Ecto neural progenitor cell (in vitro differentiated cells): ENCODE data around the gene CHPT1.
A peak's percentile ranks its signal among the peaks of the same experiment; 100 is the strongest.

ENCODE experiments used
- DNase-seq: peaks from one replicate; pipeline ENCODE4 v3.0.0-alpha.2; 2018; ENCODE audit warnings: low spot score

CHPT1 gene

GRCh38 chr12:101685092-101685491 lies 12.3 kb upstream of the CHPT1 start:
- DNase-seq, result no peak

- no peak for DNase-seq
Measured at GRCh38 chr12:101686176-101686575, 11.3 kb upstream of the CHPT1 start.

GRCh38 chr12:101690544-101691098 lies 6.8 kb upstream of the CHPT1 start:
- no peak for DNase-seq

GRCh38 chr12:101691503-101692096 lies 5.8 kb upstream of the CHPT1 start:
- no peak for DNase-seq

DNA sequence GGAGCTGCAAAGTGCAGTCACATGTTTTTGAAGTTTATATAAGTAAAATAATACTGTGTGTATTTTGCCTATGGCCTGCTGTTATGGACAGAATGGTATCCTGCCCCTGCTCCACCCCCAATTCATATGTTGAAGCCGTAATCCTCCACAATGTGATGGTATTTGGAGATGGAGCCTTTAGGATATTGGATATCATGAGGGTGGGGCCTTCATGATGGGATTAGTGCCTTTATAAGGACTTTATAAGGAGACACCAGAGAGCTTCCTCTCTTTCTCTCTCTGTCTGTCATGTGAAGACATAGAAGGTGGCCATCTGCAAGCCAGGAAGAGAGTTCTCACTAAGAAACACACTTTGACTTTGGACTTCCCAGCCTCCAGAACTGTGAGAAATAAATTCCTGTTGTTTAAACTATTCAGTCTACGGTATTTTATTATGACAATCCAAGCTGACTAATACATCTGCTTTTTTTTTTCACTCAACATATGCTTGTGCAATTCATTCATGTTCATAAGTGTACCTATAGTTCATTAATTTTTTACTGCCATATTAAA lies 3.1 kb upstream of the CHPT1 start:
- no peak for DNase-seq

- DNase-seq, result no peak
Measured at GRCh38 chr12:101694986-101695385, 2.5 kb upstream of the CHPT1 start.

DNA sequence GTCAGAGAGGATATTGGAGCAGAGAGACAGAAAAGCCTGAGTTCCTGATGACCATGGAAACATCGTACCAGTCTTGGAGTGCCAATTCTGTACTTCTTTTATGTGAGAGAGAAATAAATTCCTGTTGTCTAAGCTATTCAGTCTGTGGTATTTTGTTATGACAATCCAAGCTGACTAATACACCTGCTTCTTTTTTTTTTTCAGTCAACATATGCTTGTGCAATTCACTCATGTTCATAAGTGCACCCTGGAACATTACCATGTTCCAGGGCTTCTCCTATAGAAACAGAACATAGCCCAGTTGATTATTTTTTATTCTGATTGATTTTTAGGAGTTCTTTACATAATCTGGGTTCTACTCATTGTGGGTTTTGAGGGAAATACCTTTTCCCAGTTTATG lies 1.7 kb upstream of the CHPT1 start:
- no peak for DNase-seq

DNA sequence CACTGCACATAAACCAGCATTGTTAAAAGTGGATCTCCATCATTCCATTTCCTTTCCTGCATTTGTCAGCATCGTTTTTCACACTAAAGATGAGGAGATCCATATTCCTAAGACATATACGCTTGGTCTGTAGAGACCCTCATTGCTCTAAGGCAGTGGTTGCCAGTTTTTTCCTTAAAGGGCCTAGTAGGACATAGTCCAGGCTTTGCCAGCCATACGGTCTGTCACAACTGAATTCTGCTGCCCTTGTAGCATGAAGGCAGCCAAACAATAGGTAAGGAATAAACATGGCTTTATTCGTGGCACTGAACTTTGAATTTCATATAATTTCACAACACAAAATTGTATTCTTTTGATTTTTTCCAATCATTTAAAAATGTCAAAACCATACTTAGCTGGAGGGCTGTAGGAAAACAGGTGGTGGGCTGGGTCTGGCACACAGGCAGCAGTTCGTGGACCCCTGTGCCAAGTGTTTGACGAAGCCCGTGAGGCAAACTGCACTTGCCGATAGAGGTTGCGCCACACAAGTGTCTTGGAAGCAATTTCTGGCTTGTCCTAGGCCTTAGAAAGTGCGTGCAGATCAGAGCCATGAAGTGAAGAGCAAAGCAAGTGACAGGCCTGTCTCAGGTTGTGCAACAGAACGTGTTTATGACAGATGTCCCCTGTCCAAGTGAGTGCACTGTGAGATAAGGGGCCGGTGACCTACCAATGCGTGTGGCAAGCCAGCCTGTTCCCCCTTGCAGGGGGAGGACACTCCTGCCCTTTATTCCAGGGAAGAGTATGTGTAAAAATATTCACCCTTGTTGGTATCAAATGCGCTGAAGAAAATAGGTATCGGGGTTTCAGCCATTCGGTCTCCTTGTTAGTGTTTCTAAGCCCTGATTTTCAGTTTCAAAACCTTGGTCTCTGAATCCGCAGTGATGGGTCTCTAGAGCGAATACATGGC lies 916 bp upstream of the CHPT1 start:
- no peak for DNase-seq

GRCh38 chr12:101697930-101698799 lies 725 bp downstream of the CHPT1 start:
- peak; percentile 77 for DNase-seq

- DNase-seq, result no peak
Measured at GRCh38 chr12:101698800-101699347, 1.4 kb downstream of the CHPT1 start.

DNA sequence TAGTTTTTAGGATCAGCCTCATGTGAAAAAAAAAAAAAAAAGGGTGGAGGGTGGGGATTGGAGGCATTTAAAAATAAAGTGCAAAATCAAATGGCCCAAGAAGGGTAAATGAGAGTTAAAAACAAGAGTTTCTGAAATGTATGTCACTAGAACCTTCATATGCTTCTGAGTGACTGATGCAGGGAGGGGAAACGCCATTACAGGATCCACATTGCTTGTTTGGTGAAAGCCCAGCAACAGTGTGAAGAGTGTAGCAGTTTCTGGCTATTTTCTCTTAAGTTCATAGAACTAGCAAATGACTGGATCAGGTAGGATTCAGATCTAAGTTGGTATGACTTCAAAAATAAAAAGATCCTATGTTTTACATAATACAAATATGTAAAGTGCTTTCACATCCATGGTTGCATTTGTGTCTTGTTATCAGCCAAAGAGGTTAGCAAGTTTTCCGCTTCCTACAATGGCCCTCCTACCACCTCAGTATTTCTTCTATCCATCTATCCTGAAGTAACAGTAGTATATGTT lies 2.9 kb downstream of the CHPT1 start:
- no peak for DNase-seq

DNA sequence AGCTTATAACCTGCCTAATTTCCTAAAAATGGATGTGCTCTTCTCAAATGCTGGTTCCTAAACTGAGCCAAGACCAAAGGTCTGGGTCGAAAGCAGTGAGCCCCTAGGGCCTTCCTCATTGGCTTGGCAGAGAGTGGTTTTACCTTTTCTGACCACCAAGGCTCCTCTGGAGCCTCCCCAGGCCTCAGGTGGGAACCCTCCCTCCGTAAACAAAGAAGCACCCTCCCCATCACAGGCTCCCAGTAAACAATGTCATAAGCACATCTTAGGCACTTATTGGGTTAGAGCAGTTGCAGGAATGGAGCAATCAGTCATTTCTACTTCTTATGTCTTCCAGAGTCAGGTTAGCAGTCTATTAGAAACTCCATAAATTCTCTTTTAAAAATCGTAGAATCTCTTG lies 6.0 kb downstream of the CHPT1 start:
- DNase-seq, result no peak

DNA sequence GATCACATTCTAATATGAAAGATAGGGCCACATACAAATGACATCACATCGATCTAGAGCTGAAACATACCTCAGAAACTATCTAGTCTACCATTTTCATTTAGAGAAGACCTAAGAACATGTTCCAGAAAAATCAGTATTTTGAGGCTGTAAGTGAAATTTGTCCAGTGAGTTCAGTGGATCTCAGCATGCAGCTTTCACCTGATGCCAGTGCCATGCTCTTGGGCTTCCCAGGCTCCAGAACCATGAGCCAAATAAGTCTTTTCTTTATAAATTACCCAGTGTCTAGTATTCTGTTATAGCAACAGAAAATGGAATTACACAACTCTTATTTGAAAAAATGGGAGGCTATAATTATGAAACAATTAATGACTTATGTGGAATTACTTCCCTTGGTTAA lies 9.0 kb downstream of the CHPT1 start:
- DNase-seq, result no peak

DNA sequence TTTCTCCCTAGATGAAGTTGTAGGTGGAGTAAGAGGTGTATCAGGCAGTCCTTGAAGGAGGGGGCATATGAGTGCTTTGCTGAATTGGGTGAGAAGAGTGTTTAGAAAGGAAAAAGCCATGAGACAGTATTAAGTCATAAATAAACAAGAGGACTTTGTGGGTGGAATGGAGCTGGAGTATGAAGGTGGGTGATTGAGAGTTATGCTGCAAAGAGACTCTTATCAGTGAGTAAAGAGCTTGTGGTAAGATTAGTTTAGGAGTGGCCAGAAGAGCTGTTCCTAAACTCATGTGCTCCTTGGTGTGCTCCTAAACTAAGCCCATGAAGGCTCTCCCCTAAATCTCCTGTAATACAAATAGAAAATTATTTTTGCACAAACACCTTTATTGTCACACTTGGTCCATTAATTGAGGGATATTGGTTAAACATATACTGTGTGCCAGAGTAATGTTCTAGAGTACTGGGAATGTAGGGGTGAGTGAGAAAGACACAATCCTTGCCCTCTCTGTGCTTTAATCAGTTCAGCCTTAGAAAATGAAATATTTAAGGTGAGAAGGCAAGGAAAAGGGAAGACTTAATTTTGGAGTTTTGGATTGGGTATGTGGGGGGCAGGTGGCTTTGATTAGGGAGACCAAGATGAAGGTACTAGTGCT lies 9.8 kb downstream of the CHPT1 start:
- no peak for DNase-seq

- no peak for DNase-seq
Measured at GRCh38 chr12:101710288-101710687, 12.8 kb downstream of the CHPT1 start.

- no peak for DNase-seq
Measured at GRCh38 chr12:101713059-101713682, 15.7 kb downstream of the CHPT1 start.

DNA sequence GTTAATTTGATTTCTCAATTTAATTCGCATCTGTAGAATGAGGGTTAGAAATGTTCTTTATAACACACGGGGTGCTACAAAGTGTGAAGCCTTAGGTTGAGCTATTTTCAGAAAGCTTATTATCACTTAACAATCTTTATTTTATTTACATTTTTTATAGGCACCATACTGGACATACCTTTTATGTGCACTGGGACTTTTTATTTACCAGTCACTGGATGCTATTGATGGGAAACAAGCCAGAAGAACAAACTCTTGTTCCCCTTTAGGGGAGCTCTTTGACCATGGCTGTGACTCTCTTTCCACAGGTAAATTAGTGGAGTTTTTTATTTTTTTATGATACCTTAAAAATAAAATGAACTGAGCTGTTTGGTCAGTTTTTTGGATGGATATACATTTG lies 16.5 kb downstream of the CHPT1 start:
- no peak for DNase-seq

DNA sequence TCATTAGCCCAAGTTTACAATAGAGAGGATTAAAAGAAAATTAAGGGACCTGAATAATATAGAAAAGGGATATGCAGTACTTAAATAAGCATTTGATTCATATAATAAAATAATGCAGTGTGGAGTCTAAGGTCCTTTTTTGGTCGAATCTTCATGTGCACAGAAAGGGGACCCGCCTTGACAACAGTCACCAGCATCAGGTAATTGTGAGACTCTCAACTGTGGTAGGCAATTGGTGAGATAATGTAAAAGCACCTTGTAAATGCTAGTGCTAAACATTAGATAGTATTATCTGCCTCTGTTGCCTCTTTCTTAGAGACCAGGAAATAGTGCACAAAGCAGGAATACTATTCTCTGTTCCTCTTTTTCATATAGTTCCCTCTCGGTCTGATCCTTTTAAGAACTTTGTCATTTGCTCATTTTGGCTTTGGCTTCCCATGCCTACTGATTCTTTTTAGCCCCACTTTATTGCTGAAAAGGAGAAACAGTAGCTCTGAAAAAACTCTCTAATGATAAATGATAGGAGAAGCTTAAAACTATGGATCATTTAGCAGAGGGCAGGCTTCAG lies 17.5 kb downstream of the CHPT1 start:
- DNase-seq, result no peak

DNA sequence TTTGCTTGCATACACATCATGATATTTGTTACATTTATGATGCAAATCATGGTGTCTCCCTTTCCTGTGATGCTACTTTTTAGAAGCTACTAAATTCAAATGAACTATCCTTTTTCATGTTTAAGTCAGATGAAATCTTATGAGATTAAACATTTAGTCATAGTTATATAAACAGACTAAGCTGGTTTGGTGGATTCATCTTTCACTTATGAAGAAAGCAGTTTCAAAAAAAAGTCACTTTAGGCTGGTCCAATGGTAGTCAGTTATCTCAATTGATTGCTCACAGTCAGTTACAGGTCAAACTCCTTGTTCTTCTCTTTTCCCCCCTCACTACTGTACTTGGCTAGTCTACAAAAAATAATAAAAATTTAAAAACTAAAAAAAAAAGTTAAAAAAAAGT lies 22.1 kb downstream of the CHPT1 start:
- no peak for DNase-seq

GRCh38 chr12:101720118-101720517 lies 22.7 kb downstream of the CHPT1 start:
- no peak for DNase-seq
